HCT116 (cell line): ENCODE data around the gene SAMHD1. TPM values are rescaled to one million over a fixed set of nuclear protein-coding genes. Genes with fewer than 3 reads are reported as not detected.

Experiments
- ATAC-seq: fragments of 200-7000 bp; cut with Tn5 transposase; 2 replicates; pipeline ENCODE4 v1.9.1; 2020; ENCODE audit warnings: mild to moderate bottlenecking, moderate library complexity
- BruUV-seq: library from RNA; stranded (reverse); fragments of 400-500 nt; replicated peaks from 2 replicates; lab custom pipeline; 2021; lab: Mats Ljungman, UMichigan
- CTCF ChIA-PET: fragments of 300-600 bp; sonication (Branson Sonifier 250); formaldehyde crosslinking; loops from one replicate; lab custom pipeline; 2021; ENCODE audit warnings: antibody characterized with exemption; lab: Charles Lee
- POLR2A ChIA-PET: fragments of 300-600, 350-600 bp; sonication (Branson Sonifier 250); formaldehyde crosslinking; loops from one replicate; lab custom pipeline; 2021; ENCODE audit warnings: antibody characterized with exemption; lab: Charles Lee
- RAD21 ChIA-PET, 2 experiments: fragments of 300-600 bp; sonication (Branson Sonifier 250); formaldehyde crosslinking; loops; one replicate each; lab custom pipeline; 2023; ENCODE audit warnings: low total read pairs in 2 of 2; ENCODE audit not compliant: uncharacterized antibody in 2 of 2, unreplicated experiment in 2 of 2, low non-redundant PET in 1 of 2; lab: Charles Lee
- DNase-seq: peaks from one replicate; pipeline ENCODE4 v3.0.0-alpha.2; 2010; ENCODE audit warnings: low read depth, low spot score
- H2AFZ ChIP-seq: fragments of 200-600 bp; shearing (Covaris generic), sonication (generic); 2 replicates; pipeline ENCODE4 v1.6.1; 2017; ENCODE audit warnings: low read depth, mixed run types, mixed read lengths, antibody characterized with exemption, low read length; ENCODE audit not compliant: poor library complexity, severe bottlenecking
- H3K27ac ChIP-seq: 2 replicates; pipeline ENCODE4 v1.5.1; 2012; ENCODE audit warnings: low read depth, low read length
- H3K27me3 ChIP-seq: fragments of 200-600 bp; sonication (generic); 2 replicates; pipeline ENCODE4 v1.6.1; 2016; ENCODE audit warnings: mixed run types, low read length, mixed read lengths; ENCODE audit not compliant: insufficient read depth
- H3K36me3 ChIP-seq, 2 experiments: fragments of 200-500 bp in 1 of 2; fragments of 200-600 bp in 1 of 2; sonication (Bioruptor generic) in 1 of 2; sonication (generic) in 1 of 2; 2 replicates each; pipeline versions ENCODE4 v1.5.1 to v1.6.1; 2014 to 2016; ENCODE audit warnings: low read length in 2 of 2, inconsistent platforms in 1 of 2, mixed read lengths in 1 of 2, mixed run types in 1 of 2; ENCODE audit not compliant: insufficient read depth in 2 of 2, control insufficient read depth in 1 of 2
- H3K4me1 ChIP-seq, 2 experiments: fragments of 200-600 bp in 1 of 2; sonication (generic) in 1 of 2; 2 replicates each; pipeline versions ENCODE4 v1.5.1 to v1.6.1; 2012 to 2017; ENCODE audit warnings: low read length in 2 of 2, inconsistent platforms in 1 of 2, mild to moderate bottlenecking in 1 of 2, mixed read lengths in 1 of 2, mixed run types in 1 of 2, moderate library complexity in 1 of 2; ENCODE audit not compliant: insufficient read depth in 2 of 2, control insufficient read depth in 1 of 2
- H3K4me2 ChIP-seq: fragments of 200-600 bp; sonication (generic); 2 replicates; pipeline ENCODE4 v1.6.1; 2017; ENCODE audit warnings: mixed run types, low read length, mixed read lengths
- H3K4me3 ChIP-seq, 2 experiments: fragments of 200-600 bp in 1 of 2; sonication (generic) in 1 of 2; replicated peaks in 1 of 2; 2 replicates each; pipeline ENCODE4 v1.5.1; 2011 to 2016; ENCODE audit warnings: low read length in 2 of 2, control low read depth in 1 of 2, low read depth in 1 of 2, mild to moderate bottlenecking in 1 of 2, mixed read lengths in 1 of 2, mixed run types in 1 of 2
- H3K79me2 ChIP-seq: fragments of 200-600 bp; sonication (generic); 2 replicates; pipeline ENCODE4 v1.6.1; 2017; ENCODE audit warnings: mild to moderate bottlenecking, mixed run types, low read length, moderate library complexity, mixed read lengths; ENCODE audit not compliant: insufficient read depth
- H3K9ac ChIP-seq: fragments of 200-600 bp; sonication (generic); 2 replicates; pipeline ENCODE4 v1.6.1; 2016; ENCODE audit warnings: low read length, mixed read lengths
- H3K9me2 ChIP-seq: fragments of 200-600 bp; sonication (generic), shearing (Covaris generic); 2 replicates; pipeline ENCODE4 v1.6.1; 2017; ENCODE audit warnings: mixed run types, mild to moderate bottlenecking, moderate library complexity; ENCODE audit not compliant: insufficient read depth
- H3K9me3 ChIP-seq, 2 experiments: fragments of 200-500 bp in 1 of 2; fragments of 200-600 bp in 1 of 2; sonication (Bioruptor generic) in 1 of 2; sonication (generic) in 1 of 2; 2 replicates each; pipeline ENCODE4 v1.6.1; 2014 to 2017; ENCODE audit warnings: low read length in 2 of 2, mixed read lengths in 2 of 2, inconsistent platforms in 1 of 2, low read depth in 1 of 2, mild to moderate bottlenecking in 1 of 2, mixed run types in 1 of 2, moderate library complexity in 1 of 2; ENCODE audit not compliant: control insufficient read depth in 1 of 2, insufficient read depth in 1 of 2
- H4K20me1 ChIP-seq: fragments of 200-600 bp; sonication (generic), shearing (Covaris generic); 2 replicates; pipeline ENCODE4 v1.6.1; 2017; ENCODE audit warnings: mixed run types, mild to moderate bottlenecking, moderate library complexity; ENCODE audit not compliant: insufficient read depth
- CBX3 ChIP-seq: IDR thresholded peaks from 2 replicates; pipeline ENCODE4 v1.6.1; 2012; ENCODE audit warnings: low read depth
- CEBPB ChIP-seq: IDR thresholded peaks from 2 replicates; pipeline ENCODE4 v1.6.1; 2012; ENCODE audit warnings: low read depth
- EGR1 ChIP-seq: IDR thresholded peaks from 2 replicates; pipeline ENCODE4 v1.6.1; 2012; ENCODE audit warnings: low read depth
- ELF1 ChIP-seq: IDR thresholded peaks from 2 replicates; pipeline ENCODE4 v1.6.1; 2012; ENCODE audit warnings: low read depth, borderline replicate concordance
- EZH2 ChIP-seq: fragments of 200-600 bp; sonication (generic); IDR thresholded peaks from 2 replicates; pipeline ENCODE4 v1.6.1; 2017; ENCODE audit warnings: antibody characterized with exemption, mixed run types
- EZH2phosphoT487 ChIP-seq: fragments of 200-600 bp; IDR thresholded peaks from 2 replicates; pipeline ENCODE4 v1.6.1; 2018; ENCODE audit warnings: antibody characterized with exemption, borderline replicate concordance
- FOSL1 ChIP-seq: IDR thresholded peaks from 2 replicates; pipeline ENCODE4 v1.6.1; 2012; ENCODE audit warnings: low read depth
- JUND ChIP-seq: IDR thresholded peaks from 2 replicates; pipeline ENCODE4 v1.6.1; 2012
- POLR2A ChIP-seq: IDR thresholded peaks from 2 replicates; pipeline ENCODE4 v1.7.0; 2011; ENCODE audit warnings: borderline replicate concordance; ENCODE audit not compliant: insufficient read depth, insufficient read length; ENCODE audit errors: extremely low read depth
- POLR2AphosphoS5 ChIP-seq: IDR thresholded peaks from 2 replicates; pipeline ENCODE4 v1.6.1; 2011; ENCODE audit warnings: mild to moderate bottlenecking, low read depth, low read length, moderate library complexity
- SIN3A ChIP-seq: IDR thresholded peaks from 2 replicates; pipeline ENCODE4 v1.6.1; 2012; ENCODE audit warnings: low read depth
- SP1 ChIP-seq: IDR thresholded peaks from 2 replicates; pipeline ENCODE4 v1.6.1; 2012; ENCODE audit warnings: low read depth
- SRF ChIP-seq: IDR thresholded peaks from 2 replicates; pipeline ENCODE4 v1.6.1; 2012; ENCODE audit warnings: low read depth
- TCF7L2 ChIP-seq: IDR thresholded peaks from 2 replicates; pipeline ENCODE4 v1.7.0; 2011; ENCODE audit warnings: borderline replicate concordance, inconsistent platforms; ENCODE audit not compliant: insufficient read depth, insufficient read length; ENCODE audit errors: extremely low read depth
- ZFX ChIP-seq: fragments of 450-650 bp; IDR thresholded peaks from 2 replicates; pipeline ENCODE4 v1.6.1; 2017
- ZNF274 ChIP-seq: fragments of 200-500 bp; sonication (Bioruptor generic); IDR thresholded peaks from 2 replicates; pipeline ENCODE4 v1.6.1; 2014; ENCODE audit warnings: mild to moderate bottlenecking, low read depth, low read length, inconsistent platforms
- intact Hi-C: fragments of 100-400 bp; cut with micrococcal nuclease; formaldehyde crosslinking; loops from 2 replicates; pipeline ENCODE4 v1.10.0; 2022
- total RNA-seq: library from RNA; stranded (reverse); gene quantifications from one replicate; pipeline ENCODE4 v1.2.1, GENCODE V29; 2021; ENCODE audit not compliant: unreplicated experiment
- TF ChIP-seq, protein P1 (sequence below): IDR thresholded peaks from 2 replicates; pipeline ENCODE4 v1.6.1; 2012
- TF ChIP-seq, protein P2 (sequence below): IDR thresholded peaks from 2 replicates; pipeline ENCODE4 v1.6.1; 2012
- TF ChIP-seq, protein P3 (sequence below): IDR thresholded peaks from 2 replicates; pipeline ENCODE4 v1.6.1; 2012; ENCODE audit warnings: low read depth

Gene SAMHD1
- total RNA-seq, 1 experiment from 2014 or later: 21.4 TPM

DNA sequence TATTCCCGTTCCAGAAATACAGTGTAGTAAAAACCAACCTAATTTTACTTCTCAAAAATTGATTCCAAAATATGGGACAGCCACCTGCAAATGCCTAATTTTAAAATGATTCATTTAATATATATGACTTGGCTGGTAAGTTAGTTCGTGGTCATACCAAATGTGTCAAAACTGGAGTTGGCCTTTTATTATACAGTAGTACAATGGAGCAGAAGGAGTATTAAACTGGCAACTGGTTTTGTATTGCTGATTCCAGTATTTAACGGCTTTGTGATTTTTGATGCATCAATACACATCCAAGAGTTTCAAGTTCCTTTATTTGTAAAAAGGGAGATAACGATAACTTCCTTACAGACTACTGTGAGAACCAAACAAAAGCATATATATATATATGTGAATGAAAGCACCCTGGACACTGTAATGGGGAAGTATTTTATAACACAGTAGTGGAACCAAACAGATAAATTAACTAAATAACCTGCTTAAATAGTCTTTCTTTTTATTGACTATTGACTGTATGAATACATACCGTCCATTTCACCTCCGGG lies 24.8 kb downstream of the SAMHD1 start:
- Histone ChIP-seq H3K9me3 (no peaks in the 10 kb centered on the region), H3K9ac (no peak overlapping the region), H3K9me2 (no peaks in the 10 kb centered on the region), H3K4me2 (no peak overlapping the region), H3K79me2 (no peaks in the 10 kb centered on the region), H3K4me3 (no peak overlapping the region), H3K27ac (no peak overlapping the region), H3K27me3 (no peaks in the 10 kb centered on the region), H2AFZ (no peak overlapping the region), H3K36me3 (no peaks in the 10 kb centered on the region), H3K4me1 (peaks cover 0 to 13% of the 10 kb centered on the region in 2 experiments; a peak in 2 of 4 replicates), H4K20me1 (no peaks in the 10 kb centered on the region)
- no peak for ATAC-seq
- BruUV-seq: no TSS peak
- intact Hi-C loops: no loop called here
- TF ChIP-seq POLR2AphosphoS5 (no peak), EZH2phosphoT487 (no peak), SP1 (no peak), JUND (no peak), EGR1 (no peak), POLR2A (no peak), TCF7L2 (no peak), ELF1 (no peak), EZH2 (no peak), ZNF274 (no peak), SIN3A (no peak), CEBPB (no peak), CBX3 (no peak), SRF (no peak), FOSL1 (no peak), ZFX (no peak)
- TF ChIP-seq, protein P1, sequence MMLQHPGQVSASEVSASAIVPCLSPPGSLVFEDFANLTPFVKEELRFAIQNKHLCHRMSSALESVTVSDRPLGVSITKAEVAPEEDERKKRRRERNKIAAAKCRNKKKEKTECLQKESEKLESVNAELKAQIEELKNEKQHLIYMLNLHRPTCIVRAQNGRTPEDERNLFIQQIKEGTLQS: no peak
- TF ChIP-seq, protein P2, sequence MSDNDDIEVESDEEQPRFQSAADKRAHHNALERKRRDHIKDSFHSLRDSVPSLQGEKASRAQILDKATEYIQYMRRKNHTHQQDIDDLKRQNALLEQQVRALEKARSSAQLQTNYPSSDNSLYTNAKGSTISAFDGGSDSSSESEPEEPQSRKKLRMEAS: no peak
- TF ChIP-seq, protein P3, sequence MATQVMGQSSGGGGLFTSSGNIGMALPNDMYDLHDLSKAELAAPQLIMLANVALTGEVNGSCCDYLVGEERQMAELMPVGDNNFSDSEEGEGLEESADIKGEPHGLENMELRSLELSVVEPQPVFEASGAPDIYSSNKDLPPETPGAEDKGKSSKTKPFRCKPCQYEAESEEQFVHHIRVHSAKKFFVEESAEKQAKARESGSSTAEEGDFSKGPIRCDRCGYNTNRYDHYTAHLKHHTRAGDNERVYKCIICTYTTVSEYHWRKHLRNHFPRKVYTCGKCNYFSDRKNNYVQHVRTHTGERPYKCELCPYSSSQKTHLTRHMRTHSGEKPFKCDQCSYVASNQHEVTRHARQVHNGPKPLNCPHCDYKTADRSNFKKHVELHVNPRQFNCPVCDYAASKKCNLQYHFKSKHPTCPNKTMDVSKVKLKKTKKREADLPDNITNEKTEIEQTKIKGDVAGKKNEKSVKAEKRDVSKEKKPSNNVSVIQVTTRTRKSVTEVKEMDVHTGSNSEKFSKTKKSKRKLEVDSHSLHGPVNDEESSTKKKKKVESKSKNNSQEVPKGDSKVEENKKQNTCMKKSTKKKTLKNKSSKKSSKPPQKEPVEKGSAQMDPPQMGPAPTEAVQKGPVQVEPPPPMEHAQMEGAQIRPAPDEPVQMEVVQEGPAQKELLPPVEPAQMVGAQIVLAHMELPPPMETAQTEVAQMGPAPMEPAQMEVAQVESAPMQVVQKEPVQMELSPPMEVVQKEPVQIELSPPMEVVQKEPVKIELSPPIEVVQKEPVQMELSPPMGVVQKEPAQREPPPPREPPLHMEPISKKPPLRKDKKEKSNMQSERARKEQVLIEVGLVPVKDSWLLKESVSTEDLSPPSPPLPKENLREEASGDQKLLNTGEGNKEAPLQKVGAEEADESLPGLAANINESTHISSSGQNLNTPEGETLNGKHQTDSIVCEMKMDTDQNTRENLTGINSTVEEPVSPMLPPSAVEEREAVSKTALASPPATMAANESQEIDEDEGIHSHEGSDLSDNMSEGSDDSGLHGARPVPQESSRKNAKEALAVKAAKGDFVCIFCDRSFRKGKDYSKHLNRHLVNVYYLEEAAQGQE: no peak
- DNase-seq: no peak
- CTCF ChIA-PET: no interaction called here
- RAD21 ChIA-PET: no interaction called here
- POLR2A ChIA-PET: no interaction called here
